Sciatic nerve (tissue), 2 donors: Measurements from ENCODE around the gene RNF183. TPM values are rescaled to one million over a fixed set of nuclear protein-coding genes. Genes with fewer than 3 reads are reported as not detected.
A peak's percentile ranks its signal among the peaks of the same experiment; 100 is the strongest.

Experiments
- ATAC-seq: fragments of 200-7000 bp; cut with Tn5 transposase; one replicate; pipeline ENCODE4 v1.9.1; 2020; ENCODE audit warnings: mild to moderate bottlenecking, moderate library complexity
- DNase-seq: peaks from one replicate; pipeline ENCODE4 v3.0.0-alpha.2; 2020; ENCODE audit warnings: low spot score
- intact Hi-C: fragments of 100-400 bp; cut with DNase I; formaldehyde crosslinking; loops from one replicate; pipeline ENCODE4 v1.14.2; 2022
- total RNA-seq: library from RNA; stranded (reverse); fragmentation: NEBNext Ultra II Directional; extraction: Animal tissue kit (Norgen Biotek cat#: 25700); gene quantifications from one replicate; pipeline ENCODE4 v1.2.1, GENCODE V29; 2021
- donor health status: DM: no; HTN: no; CAD: no.
- donor health status: DM: no; HTN: no; CAD: no.

RNF183 gene, protein sequence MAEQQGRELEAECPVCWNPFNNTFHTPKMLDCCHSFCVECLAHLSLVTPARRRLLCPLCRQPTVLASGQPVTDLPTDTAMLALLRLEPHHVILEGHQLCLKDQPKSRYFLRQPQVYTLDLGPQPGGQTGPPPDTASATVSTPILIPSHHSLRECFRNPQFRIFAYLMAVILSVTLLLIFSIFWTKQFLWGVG
- not detected for total RNA-seq

DNA sequence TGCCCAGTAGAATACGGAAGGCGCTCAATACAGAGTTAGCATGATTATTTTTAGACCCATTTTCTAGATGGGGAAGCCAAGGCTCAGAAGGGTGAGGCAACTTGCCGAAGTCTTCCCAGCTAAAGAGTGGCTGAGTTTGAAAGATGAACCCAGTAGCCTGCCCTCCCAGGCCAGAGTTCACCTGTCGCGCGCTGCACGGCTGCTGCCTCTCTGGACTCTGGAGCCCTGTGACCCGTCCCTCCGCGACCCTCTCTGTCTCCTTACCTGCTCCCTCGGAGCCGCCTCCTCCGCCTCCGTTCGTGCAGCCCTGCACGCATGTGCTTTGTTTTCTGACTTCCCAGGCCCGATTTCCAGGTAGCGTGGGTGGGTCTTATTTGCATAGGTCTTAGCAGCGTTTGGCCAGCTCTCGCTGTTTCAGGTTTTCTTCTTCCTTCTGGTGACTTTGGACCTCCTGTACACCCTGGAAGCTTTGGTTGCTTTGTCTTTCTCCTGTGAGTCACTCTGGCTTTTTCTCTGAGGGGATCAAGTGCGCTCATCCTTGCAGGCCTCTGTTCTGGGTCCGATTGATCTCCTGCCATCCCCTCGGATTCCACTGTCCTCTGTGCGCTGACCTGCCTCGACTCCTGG, at the start of gene RNF183:
RNF183 (minus strand) TSS at position 585 of the 627 bp plus-strand sequence. CDS start 5,192 bp downstream, outside the sequence.
- ATAC-seq (no peak), DNase-seq (no peak)
- intact Hi-C loops: no loop called here

GRCh38 chr9:113352411-113352810, 49.2 kb upstream of the RNF183 start:
- intact Hi-C loops: no loop called here
- ATAC-seq (no peak), DNase-seq (no peak)

- DNase-seq: no peak
- no peak for ATAC-seq
- intact Hi-C loops: no loop called here
Measured at GRCh38 chr9:113352006-113352405, 48.8 kb upstream of the RNF183 start.

GRCh38 chr9:113350937-113351336, 47.8 kb upstream of the RNF183 start:
- intact Hi-C loops: no loop called here

GRCh38 chr9:113350107-113350661, 47.0 kb upstream of the RNF183 start:
- peak; percentile 12 for ATAC-seq
- intact Hi-C loops: no loop called here
- no peak for DNase-seq

More at GRCh38 chr9:113350937-113351336, 47.8 kb upstream of the RNF183 start:
- no peak for DNase-seq
- no peak for ATAC-seq

DNA sequence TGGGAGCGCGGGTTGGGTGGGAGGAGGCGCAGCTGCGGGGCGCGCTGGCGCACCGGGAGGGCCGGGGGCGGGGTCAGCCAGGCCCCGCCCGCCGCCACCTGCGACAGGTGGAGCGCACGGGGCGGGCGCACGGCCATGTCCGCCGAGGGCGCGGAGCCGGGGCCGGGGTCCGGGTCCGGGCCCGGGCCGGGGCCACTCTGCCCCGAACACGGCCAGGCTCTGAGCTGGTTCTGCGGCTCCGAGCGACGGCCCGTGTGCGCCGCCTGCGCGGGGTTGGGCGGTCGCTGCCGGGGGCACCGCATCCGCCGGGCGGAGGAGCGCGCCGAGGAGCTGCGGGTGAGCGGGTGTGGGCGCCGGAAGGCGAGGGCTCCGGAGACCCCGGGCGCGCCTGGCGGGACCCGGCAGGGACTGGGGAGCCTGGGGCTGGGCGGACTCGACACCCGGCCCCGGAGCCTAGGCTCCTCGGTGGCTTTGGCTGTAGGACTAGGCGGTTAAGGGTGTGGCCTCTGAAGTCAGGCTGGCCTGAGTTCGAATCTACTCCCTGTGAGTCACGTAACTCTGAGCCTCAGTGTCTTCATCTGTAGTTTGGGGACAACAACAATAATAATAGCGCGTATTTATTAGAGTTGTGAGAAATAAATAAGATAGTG, 46.4 kb upstream of the RNF183 start, which contains the start of gene BSPRY:
BSPRY (plus strand) TSS at position 97 of the 650 bp plus-strand sequence; CDS start at position 136, 39 bp downstream.
- DNase-seq (no peak), ATAC-seq (peak; percentile 18)
- intact Hi-C loops: loop anchor here (5.0 kb wide), 1 partner anchor 38 kb away; no protein-coding TSS in a partner anchor

DNA sequence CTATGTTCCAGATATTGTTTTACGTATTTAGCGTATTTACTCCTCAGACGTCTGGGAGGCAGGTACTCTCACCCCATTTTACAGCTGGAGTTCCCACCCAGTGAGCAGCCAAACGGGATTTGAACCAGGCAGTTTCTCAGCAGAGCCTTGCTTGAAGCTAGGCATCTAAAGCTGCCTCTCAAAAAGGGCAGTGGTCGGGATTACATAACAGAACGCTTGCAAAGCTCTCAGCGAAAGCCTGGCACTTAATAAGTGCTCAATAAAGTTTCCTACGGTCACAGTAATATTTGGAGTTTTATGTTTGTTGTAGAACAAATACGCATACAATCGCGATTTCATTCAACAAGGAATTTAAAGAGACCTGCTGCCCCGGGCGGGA, 45.9 kb upstream of the RNF183 start:
- intact Hi-C loops: loop anchor here (5.0 kb wide), 1 partner anchor 38 kb away; no protein-coding TSS in a partner anchor
- DNase-seq: no peak
- ATAC-seq: no peak

- DNase-seq (no peak), ATAC-seq (no peak)
- intact Hi-C loops: loop anchor here (5.0 kb wide), 1 partner anchor 39 kb away; no protein-coding TSS in a partner anchor
Measured at GRCh38 chr9:113348437-113348836, 45.3 kb upstream of the RNF183 start.

GRCh38 chr9:113345671-113346070, 42.5 kb upstream of the RNF183 start:
- ATAC-seq (no peak), DNase-seq (no peak)
- intact Hi-C loops: loop anchor here (5.0 kb wide), 1 partner anchor 42 kb away; no protein-coding TSS in a partner anchor

DNA sequence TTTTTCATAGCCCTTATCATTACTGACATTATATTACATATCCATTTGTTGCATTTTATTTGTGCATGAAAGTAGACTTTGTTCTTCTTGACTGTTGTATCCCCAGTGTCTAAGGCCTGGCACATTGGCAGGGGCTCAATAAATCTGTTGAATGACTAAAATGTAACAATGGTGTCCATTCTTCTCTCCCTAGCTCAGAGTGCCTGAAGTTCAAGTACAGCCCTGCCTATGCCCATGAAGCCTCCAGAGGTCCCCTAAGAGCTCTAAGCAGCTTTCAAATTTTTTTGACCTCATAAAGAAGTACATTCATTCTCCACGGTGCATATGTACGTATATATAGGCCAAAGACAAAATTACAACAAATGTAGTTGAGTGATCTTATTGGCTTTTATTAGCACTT, 42.0 kb upstream of the RNF183 start:
- ATAC-seq (no peak), DNase-seq (no peak)
- intact Hi-C loops: loop anchor here (5.0 kb wide), 1 partner anchor 42 kb away; no protein-coding TSS in a partner anchor

- DNase-seq: peak; percentile 82
- intact Hi-C loops: no loop called here
Measured at GRCh38 chr9:113343732-113344231, 40.6 kb upstream of the RNF183 start.

DNA sequence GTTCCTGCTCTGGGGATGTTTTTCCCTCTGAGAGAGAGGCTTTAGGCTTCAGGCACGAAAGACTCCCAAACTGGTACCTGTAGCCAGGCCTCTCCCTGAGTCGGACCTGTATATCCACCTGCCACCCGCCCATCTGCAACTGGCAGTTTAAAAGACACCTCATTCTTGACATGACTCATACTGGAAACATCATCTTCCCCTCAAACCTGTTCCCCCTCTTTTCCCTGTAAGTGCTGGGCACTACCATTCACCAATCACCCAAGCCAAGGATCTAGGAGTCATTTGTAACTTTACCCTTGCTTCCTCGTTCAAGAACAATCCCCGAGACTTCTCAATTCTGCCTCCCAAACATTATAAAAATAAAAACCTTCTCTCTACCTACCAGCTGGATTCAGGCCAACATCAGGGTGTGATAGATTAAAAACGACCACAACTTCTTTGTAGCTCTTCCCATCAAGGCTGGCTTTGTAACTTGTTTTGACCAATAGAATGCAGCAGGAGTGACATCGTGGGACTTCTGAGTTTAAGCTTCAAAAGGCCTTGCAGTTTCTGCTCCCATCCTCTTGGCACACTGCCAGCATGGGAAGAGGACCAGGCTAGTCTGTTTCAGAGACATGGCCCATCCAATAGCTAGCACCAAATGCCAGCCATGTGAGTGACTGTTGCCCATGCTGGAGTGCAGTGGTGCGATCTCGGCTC, 38.7 kb upstream of the RNF183 start:
- no peak for ATAC-seq
- intact Hi-C loops: no loop called here
- DNase-seq: no peak

More at GRCh38 chr9:113343732-113344231, 40.6 kb upstream of the RNF183 start:
- ATAC-seq: peak; percentile 79

- intact Hi-C loops: no loop called here
- ATAC-seq (peak; percentile 95), DNase-seq (peak; percentile 90)
Measured at GRCh38 chr9:113340011-113340699, 37.0 kb upstream of the RNF183 start, which contains the start of gene WDR31. TSS of gene WDR31 (minus strand) at chr9:113340275. CDS start at chr9:113332022, 8,253 bp downstream.

DNA sequence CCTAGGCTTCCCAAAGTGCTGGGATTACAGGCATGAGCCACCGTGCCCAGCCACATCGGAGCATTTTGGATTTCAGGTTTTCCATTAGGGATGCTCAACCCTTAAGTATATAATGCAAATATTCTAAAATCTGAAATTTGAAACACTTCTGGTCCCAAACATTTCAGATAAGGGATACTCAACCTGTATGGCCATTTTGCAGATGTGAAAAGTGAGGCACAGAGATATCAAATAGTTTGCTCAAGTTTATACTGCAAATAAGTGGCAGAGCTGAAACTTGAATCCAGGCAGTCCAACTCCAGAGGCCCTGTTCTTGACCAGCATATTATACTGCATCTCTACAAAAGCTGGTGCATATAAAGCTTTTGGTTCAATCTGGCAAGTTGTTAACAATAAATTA, 34.5 kb upstream of the RNF183 start:
- intact Hi-C loops: no loop called here
- DNase-seq: no peak
- no peak for ATAC-seq

GRCh38 chr9:113331780-113332179, 28.6 kb upstream of the RNF183 start:
- DNase-seq: no peak
- no peak for ATAC-seq
- intact Hi-C loops: no loop called here

- no peak for ATAC-seq
- intact Hi-C loops: no loop called here
- DNase-seq: no peak
Measured at GRCh38 chr9:113328045-113328782, 25.0 kb upstream of the RNF183 start.

DNA sequence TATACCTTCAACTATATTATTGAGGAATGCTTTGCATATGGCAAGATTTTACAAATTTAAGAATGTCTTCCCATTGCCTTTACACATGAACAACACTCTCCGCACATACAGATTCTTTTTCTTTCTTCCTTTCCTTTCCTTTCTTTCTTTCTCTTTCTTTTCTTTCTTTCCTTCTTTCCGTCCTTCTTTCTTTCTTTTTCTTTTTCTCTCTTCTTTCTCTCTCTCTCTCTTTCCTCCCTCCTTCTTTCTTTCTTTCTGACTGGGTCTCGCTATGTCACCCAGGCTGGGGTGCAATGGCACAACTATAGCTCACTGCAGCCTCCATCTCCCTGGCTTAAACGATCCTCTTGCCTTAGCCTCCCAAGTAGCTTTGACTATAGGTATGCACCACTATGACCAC, 23.1 kb upstream of the RNF183 start:
- no peak for ATAC-seq
- DNase-seq: no peak
- intact Hi-C loops: no loop called here
